ENCODE measurements around the gene ERICH4. TPM values are rescaled to one million over a fixed set of nuclear protein-coding genes. Genes with fewer than 3 reads are reported as not detected.

ERICH4 gene
- total RNA-seq, 3 donors from 2014 or later = not detected

DNA sequence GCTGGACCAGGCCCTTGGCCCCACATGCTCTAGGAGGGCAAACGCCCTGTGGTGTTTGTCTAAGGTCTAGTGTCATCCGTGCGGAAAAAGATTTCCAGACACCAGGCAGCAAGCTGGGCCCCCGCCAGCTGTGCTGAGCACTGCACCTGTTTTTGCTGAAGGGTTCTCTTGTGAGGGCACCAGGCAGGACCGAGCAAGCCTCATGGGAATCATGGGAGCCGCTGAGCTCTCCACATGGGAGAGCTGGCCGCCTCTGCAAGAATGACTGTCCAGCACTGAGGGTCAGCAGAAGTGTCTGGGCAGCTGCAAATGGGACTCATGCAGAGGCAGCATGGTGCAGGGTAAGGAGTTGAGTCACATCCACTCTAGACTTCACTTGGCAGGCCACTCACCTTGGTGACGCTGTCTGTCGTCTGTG, 27.8 kb upstream of the ERICH4 start:
- Histone ChIP-seq H3K4me3 (no peak overlapping the region), H3K4me1 (peaks cover 0 to 4% of the 10 kb centered on the region in 2 donors), H3K36me3 (peaks cover 7% of the 10 kb centered on the region), H3K27me3 (no peaks in the 10 kb centered on the region), H3K27ac (no peak overlapping the region), H3K9me3 (no peaks in the 10 kb centered on the region)
- DNase-seq (ENCODE audit: low spot score in 2 of 2) = no peak
- TF ChIP-seq, protein P1, sequence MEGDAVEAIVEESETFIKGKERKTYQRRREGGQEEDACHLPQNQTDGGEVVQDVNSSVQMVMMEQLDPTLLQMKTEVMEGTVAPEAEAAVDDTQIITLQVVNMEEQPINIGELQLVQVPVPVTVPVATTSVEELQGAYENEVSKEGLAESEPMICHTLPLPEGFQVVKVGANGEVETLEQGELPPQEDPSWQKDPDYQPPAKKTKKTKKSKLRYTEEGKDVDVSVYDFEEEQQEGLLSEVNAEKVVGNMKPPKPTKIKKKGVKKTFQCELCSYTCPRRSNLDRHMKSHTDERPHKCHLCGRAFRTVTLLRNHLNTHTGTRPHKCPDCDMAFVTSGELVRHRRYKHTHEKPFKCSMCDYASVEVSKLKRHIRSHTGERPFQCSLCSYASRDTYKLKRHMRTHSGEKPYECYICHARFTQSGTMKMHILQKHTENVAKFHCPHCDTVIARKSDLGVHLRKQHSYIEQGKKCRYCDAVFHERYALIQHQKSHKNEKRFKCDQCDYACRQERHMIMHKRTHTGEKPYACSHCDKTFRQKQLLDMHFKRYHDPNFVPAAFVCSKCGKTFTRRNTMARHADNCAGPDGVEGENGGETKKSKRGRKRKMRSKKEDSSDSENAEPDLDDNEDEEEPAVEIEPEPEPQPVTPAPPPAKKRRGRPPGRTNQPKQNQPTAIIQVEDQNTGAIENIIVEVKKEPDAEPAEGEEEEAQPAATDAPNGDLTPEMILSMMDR (IDR thresholded peaks at IDR 0.05) = no peak
- TF ChIP-seq POLR2AphosphoS5 (IDR thresholded peaks at IDR 0.05) (no peak), POLR2A (IDR thresholded peaks at IDR 0.05) (no peak)
- intact Hi-C loops (cut with DNase I; ENCODE audit: low total_unique reads) = no loop called here

DNA sequence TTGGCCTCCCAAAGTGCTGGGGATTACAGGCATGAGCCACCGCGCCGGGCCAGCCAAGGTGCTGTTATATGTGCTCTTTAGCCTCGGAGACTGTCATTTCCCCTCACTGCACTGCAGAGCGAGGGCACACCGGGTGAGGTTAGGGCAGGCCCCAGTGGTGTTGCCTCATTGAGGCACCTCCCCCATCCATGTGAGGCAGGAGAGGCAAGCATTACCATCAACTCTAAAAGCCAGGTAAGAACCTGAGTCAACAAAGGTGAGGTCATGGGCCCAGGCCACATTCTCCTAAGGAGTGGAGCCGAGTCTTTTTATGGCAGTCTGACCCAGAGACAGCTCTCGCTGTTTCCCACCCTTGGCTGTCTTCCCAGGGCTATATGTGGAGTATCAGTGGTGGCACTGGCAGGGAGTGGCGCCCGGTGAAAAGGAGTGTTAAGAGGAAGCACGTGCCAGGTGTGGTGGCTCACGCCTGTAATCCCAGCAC, 26.7 kb upstream of the ERICH4 start:
- Histone ChIP-seq H3K36me3 (peaks cover 7% of the 10 kb centered on the region), H3K4me1 (peaks cover 0 to 4% of the 10 kb centered on the region in 2 donors), H3K27ac (no peak overlapping the region), H3K4me3 (no peak overlapping the region), H3K27me3 (no peaks in the 10 kb centered on the region), H3K9me3 (no peaks in the 10 kb centered on the region)
- no peak for TF ChIP-seq POLR2AphosphoS5 (IDR thresholded peaks at IDR 0.05)
- no peak for TF ChIP-seq POLR2A (IDR thresholded peaks at IDR 0.05)
- TF ChIP-seq, protein P1 (IDR thresholded peaks at IDR 0.05) = no peak
- intact Hi-C loops (cut with DNase I; ENCODE audit: low total_unique reads) = no loop called here
- DNase-seq (ENCODE audit: low spot score in 2 of 2) = no peak

DNA sequence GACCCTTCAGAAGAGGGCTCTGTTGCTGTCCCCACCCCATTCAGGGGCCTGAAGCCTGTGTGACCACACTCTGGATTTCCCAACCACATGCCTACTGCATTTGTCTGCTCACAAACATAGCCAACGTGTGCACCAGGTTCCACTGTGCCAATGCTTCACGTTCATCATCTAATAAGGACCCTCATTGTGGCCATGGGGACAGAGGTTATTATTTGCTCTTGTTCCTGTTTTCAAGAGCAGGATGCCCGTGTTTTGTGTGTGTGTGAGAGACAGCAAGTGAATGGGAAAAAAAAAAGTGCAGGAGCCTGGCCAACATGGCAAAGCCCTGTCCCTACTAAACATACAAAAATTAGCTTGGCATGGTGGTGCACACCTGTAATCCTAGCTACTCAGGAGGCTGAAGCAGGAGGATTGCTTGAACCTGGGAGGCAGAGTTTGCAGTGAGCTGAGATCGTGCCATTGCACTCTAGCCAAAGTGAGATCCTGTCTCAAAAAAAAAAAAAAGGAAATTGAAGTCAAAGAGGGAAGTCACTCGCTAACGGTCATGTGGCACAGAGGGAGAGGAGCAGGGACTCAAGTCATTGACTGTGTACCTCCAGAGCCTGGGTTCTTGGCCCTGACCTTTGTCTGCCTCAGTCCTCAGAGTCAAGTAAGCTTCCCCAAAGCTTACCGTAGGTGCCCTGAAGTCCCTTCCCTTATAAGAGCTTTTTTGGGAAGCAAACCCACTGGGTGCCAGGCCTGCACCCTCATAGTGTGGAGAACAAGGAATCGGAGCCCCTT, 22.7 kb upstream of the ERICH4 start:
- peaks cover 2% of the 10 kb centered on the region for H3K36me3 ChIP-seq
- H3K4me3 ChIP-seq = no peak overlapping the region
- no peak for DNase-seq (ENCODE audit: low spot score in 2 of 2)
- H3K4me1 ChIP-seq = no peaks in the 10 kb centered on the region
- H3K9me3 ChIP-seq = no peaks in the 10 kb centered on the region
- H3K27ac ChIP-seq = no peak overlapping the region
- TF ChIP-seq POLR2A (IDR thresholded peaks at IDR 0.05) = no peak
- no peak for TF ChIP-seq POLR2AphosphoS5 (IDR thresholded peaks at IDR 0.05)
- TF ChIP-seq, protein P1 (IDR thresholded peaks at IDR 0.05) = no peak
- no peaks in the 10 kb centered on the region for H3K27me3 ChIP-seq
- intact Hi-C loops (cut with DNase I; ENCODE audit: low total_unique reads) = no loop called here

DNA sequence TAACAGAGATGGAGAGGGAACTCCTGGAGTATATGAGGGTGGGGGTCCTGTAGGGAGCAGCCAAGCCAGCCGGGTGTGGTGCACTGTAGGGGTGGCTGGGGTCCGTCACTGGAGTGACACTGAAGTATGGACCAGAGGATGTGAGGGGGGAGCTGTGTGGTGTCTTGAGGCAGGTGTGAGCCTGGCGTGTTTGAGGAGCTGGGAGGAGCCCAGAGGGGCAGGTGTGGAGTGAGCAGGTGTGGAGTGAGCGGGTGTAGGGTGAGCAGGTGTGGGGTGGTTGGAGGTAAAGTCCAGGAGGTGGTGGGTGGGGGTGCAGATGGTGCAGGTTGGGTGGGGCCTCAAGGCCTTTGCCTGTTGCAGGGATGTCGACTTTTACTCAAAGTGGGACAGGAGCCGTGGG, 21.6 kb upstream of the ERICH4 start:
- TF ChIP-seq POLR2AphosphoS5 (IDR thresholded peaks at IDR 0.05) = no peak
- TF ChIP-seq, protein P1 (IDR thresholded peaks at IDR 0.05) = no peak
- TF ChIP-seq POLR2A (IDR thresholded peaks at IDR 0.05) = no peak

DNA sequence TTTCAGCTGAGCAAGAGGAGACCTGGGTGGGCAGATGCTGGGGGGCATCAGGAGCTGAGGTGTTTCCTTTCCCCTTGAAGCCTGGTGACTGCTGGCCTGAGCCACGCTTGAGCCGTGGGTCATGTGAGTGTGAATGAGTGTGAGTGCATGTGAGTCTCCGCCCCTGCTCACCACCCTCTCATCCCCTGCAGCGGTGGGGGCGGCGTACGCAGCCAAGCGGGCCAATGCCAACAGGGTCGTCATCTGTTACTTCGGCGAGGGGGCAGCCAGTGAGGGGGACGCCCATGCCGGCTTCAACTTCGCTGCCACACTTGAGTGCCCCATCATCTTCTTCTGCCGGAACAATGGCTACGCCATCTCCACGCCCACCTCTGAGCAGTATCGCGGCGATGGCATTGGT, 21.0 kb upstream of the ERICH4 start:
- TF ChIP-seq, protein P1 (IDR thresholded peaks at IDR 0.05) = no peak
- TF ChIP-seq POLR2A (IDR thresholded peaks at IDR 0.05) (no peak), POLR2AphosphoS5 (IDR thresholded peaks at IDR 0.05) (no peak)
- Histone ChIP-seq H3K27ac (no peak overlapping the region), H3K4me1 (no peaks in the 10 kb centered on the region), H3K27me3 (no peaks in the 10 kb centered on the region), H3K36me3 (no peaks in the 10 kb centered on the region), H3K9me3 (no peaks in the 10 kb centered on the region), H3K4me3 (no peak overlapping the region)
- DNase-seq (ENCODE audit: low spot score in 2 of 2) = no peak
- intact Hi-C loops (cut with DNase I; ENCODE audit: low total_unique reads) = no loop called here

More for the DNA sequence above, 21.6 kb upstream of the ERICH4 start:
- no peaks in the 10 kb centered on the region for H3K36me3 ChIP-seq
- no peak for DNase-seq (ENCODE audit: low spot score in 2 of 2)
- no peaks in the 10 kb centered on the region for H3K27me3 ChIP-seq
- H3K4me3 ChIP-seq = no peak overlapping the region
- intact Hi-C loops (cut with DNase I; ENCODE audit: low total_unique reads) = no loop called here
- H3K4me1 ChIP-seq = no peaks in the 10 kb centered on the region
- H3K9me3 ChIP-seq = no peaks in the 10 kb centered on the region
- H3K27ac ChIP-seq = peak overlapping the region in 1 of 2 donors; percentile 19

Measured in breast epithelium (tissue), 4 donors.